GM21515 (cell line): ENCODE data around the gene OR6B2.

Source experiments
- ATAC-seq: cut with Tn5 transposase; IDR thresholded peaks from one replicate; pipeline ENCODE4 v1.9.1; 2021; ENCODE audit not compliant: unreplicated experiment

OR6B2 gene

GRCh38 chr2:240042740-240043139, 12.5 kb upstream of the OR6B2 start:
- no peak for ATAC-seq

DNA sequence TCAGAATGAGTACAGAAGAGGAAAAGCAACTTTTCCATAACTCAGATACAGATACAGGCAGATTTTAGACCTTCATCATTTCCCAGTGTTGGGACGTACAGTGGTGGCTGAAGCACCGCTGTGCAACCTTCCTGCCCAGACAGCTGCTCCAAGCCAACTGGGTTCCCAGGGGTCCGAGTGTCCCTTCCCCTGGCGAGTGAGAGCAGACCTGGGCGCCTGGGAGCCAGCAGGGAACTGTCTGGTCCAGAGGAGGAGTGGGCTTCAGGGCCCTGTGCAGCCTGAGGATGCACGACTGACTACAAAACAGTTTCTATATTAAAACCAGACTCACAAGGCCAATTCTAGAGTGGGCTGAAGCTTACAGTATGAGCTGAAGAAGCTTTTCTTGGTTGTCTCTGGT, 11.1 kb upstream of the OR6B2 start:
- no peak for ATAC-seq

- ATAC-seq = no peak
Measured at GRCh38 chr2:240037358-240037757, 7.1 kb upstream of the OR6B2 start.

DNA sequence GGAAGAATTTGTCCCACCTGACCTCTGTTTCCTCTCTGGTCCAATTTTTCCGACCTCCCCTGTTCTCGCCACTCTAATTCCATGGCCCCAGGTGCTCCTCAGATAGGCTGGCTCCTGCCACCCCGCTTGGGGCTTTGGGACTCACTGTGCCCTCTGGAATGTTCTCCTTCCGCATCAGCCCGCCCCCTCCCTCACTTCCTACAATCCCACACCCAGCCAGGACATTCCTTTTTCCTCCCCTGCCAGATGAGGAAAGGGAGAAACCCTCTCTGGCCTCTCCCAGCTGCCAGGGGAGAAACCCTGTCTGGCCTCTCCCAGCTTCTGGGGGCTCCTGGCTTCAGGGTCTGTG, 3.1 kb upstream of the OR6B2 start:
- ATAC-seq = no peak

- no peak for ATAC-seq
Measured at GRCh38 chr2:240032406-240033329, 2.4 kb upstream of the OR6B2 start.

DNA sequence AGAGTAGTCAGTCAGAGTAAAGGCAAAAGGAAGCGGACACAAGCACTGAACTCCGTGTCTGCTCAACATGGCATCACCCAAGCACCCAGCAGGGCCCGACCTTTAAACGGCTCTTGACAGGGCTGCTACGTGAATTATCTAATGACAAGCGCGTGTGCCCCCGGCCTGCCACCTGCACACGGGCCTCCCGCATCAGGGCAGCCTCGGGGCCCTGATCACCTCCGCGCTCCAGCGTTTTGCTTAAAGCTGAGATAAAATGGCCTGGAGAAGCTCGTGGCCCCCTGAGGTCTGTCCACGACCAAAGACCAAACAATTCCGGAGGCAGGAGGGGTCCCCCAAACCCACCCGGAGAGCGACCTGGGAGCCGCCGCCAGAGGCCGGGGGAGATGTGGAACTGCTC, 5.5 kb downstream of the OR6B2 start:
- peak; percentile 16 for ATAC-seq

DNA sequence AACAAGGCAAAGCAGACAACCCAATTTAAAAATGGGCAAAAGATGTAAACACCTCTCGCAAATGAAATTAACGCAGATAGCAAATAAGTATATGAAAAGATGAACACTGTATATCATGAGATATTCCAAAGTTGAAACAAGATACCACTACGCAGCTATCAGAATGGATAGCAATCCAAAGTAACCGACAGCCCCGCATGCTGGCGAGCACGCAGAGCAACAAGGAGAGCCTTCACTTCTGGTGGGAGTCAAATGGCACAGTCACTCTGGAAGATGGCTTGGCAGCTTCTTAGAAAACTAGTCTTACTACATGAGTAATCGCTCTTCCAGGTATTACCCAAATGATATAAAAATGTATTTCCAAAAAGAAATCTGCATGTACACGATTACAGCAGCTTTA, 6.4 kb downstream of the OR6B2 start:
- ATAC-seq = no peak

DNA sequence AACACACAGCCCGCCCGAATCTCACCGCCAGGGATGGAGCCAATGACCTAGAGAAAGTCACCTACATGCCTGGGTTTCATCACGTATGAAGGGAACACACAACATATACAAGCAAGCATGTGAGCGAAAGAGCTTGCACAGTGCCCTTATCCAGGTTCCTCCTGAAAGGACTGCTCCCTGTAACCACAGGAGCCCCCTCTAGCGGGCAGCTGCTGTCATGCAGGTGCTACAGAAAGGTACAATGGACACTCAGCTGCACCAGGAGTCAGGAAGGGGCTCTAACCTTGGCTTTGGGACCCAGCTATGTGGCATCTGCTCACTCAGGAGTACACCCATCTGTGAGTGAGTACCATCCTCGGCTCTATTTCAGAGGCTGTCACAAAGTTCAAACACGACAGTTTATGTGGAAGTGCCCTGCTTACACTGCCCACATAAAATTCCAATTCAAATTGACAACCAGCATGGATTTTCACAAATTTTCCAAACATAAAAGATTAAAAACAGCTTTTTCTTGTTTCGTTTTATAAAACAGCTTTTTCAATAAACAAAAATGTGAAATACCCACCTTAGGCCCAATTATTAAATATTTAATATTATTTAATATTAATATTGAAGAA, 8.6 kb downstream of the OR6B2 start:
- no peak for ATAC-seq

DNA sequence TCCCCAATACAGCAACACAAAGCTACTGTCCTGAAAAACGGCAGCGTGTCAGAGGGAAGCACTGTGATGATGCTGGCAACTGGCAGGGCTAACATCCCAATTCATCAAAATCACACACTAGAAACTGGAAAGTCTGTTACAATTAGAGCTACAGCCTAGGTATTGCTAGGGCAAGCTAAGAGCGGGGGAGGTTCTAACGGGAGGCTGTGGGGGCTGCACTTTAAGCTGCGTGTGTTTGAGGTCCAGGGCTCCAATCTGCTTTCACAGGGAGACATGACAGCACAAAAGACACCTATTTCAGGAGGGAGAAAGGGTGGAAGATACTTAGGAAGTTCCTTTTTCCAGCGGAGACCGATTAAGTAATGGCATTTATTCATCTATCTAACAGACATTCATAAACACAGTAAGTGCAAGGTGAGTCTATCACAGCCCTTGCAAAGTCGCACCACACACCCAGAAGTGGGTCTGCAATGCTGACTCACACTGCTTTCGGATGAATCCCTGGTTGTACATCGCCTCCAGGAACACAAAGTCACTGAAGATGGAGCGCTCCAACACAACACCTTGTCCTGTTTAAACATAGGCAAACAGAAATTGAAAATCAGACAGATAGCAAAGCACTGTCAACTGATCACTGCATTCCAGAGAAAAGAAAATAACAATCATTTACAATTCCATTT, 12.0 kb downstream of the OR6B2 start:
- ATAC-seq = no peak

GRCh38 chr2:240014327-240014726, 15.9 kb downstream of the OR6B2 start:
- no peak for ATAC-seq

GRCh38 chr2:240013343-240013742, 16.9 kb downstream of the OR6B2 start:
- no peak for ATAC-seq

DNA sequence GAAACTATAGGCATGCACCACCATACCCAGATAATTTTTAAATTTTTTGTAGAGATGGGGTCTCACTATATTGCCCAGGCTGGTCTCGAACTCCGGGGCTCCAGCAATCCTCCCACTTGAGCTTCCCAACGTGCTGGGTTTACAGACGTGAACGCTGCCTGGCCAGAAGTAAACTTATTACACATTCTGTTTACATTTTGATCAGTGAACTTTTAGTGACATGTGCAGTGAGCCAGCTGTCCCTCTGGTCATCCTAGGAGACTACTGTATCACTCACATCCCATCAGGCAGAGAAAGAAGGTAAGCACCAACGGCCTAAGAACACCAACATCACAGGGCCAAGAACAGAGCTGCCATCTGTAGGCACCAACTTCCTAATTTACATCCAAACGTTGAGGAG, 27.2 kb downstream of the OR6B2 start:
- ATAC-seq = no peak

GRCh38 chr2:240000671-240001070, 29.6 kb downstream of the OR6B2 start:
- ATAC-seq = no peak

GRCh38 chr2:239997686-239998409, 32.4 kb downstream of the OR6B2 start:
- no peak for ATAC-seq

- ATAC-seq = no peak
Measured at GRCh38 chr2:239994086-239994485, 36.1 kb downstream of the OR6B2 start.

- no peak for ATAC-seq
Measured at GRCh38 chr2:239993291-239993690, 36.9 kb downstream of the OR6B2 start.

DNA sequence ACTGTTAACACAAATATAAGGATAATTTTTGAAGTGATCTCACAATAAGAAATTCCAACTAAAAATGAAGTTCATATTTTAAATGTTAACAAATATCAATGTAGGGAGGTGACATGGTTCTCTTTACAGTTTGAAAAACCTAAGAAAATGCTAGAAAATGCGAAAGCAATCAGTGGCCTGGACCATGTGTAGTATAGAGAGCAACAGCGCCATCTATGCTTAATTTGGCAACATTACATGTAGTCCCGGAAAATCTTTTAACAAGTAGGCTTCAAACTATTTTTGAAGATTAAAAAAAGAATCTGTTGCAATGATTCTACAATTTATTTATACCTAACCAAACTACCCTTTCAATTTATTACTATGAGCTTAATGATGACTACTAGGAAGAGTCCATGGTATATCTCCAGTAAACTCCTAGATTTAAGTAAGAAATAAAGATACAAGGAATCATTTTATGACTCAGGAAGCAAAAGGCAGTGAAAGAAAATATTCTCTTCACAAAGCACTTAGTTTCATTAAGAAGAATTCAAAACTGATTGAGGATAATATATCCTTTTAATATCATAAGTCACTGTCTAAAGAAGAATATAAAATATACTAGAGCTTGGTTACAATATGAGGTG, 38.4 kb downstream of the OR6B2 start:
- no peak for ATAC-seq

DNA sequence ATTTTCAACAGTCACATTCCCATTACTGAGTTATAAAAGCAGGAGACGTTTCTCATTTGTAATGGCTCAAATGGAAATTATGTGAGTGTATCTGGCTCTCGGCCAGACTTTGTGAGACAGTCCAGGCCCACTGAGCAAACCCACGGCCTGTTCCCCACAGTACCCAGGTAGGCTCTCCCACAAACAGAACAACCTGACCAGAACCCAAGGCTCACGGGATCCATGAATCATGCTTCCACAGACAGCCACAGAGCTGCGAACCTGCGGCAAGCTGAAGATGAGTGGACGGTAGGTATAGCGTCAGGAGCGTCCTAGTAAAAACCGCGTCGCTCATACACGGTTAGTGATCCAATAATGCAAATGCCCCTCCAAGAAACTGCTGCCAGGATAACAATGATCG, 39.3 kb downstream of the OR6B2 start:
- no peak for ATAC-seq

DNA sequence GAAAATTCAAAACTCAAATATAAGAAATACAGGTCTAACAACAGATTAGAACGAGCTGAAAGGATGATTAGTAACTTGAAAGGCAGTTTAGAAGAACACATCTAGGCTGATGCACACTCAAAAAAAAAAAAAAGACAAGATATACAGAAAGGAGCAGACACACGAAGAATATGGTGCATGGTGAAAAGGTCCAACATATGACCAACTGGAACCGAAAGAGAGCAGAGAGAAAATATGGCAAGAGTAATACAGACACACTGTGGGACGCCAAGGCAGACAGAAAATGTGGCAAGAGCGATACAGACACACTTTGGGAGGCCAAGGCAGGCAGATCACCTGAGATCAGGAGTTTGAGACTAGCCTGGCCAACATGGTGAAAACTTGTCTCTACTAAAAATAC, 44.9 kb downstream of the OR6B2 start:
- no peak for ATAC-seq

DNA sequence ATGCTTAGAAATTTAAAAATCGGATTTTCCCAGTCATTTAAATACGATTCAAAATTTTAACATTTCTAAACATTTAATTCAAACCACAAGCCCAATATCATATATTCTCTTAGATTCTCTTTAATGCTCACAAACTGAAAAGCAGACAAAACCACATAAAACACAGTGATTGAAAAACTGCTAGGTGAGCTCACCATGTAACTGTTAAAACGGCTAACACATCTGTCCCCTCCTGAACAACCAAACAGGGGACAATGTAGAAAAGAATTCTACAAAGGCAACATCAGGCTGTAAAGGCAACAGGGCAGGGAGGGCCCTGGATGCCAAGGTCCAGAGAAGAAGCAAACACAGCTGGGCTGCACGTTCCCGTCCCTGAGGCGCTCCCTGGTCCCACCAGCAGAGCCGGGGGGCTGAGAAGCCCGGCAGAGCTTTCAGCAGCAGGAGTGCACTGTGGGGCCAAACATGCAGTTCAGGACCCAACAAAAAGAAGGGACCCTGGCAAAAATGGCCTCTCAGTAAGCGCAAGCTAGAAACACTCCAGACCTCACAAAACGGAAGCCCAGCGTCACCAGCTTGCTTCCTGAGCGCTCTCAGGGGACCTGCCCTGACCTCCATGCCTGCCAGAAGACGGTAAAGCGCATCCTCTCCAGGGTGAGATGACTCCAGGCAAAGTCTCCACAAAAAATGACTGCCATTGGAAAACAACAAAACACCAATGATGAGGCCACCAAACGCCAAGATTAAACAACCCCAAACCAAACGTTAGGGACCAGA, 45.6 kb downstream of the OR6B2 start:
- no peak for ATAC-seq
